Sigmoid colon (tissue), 4 donors: ENCODE data around the gene PSAT1.

Experiments used
- CTCF ChIP-seq, 4 experiments: fragments of 450-650 bp in 3 of 4; fragments of 200-600 bp in 1 of 4; IDR thresholded peaks; one replicate each; pipeline ENCODE4 v1.5.1; 2016 to 2019; ENCODE audit warnings: antibody characterized with exemption in 4 of 4, mild to moderate bottlenecking in 3 of 4, moderate library complexity in 2 of 4
- POLR2AphosphoS5 ChIP-seq, 4 donors: sonication (generic); formaldehyde crosslinking; IDR thresholded peaks; one replicate each; pipeline ENCODE4 v1.6.1; 2017; ENCODE audit warnings: antibody characterized with exemption in 4 of 4

GRCh38 chr9:78248635-78249034, 48.3 kb upstream of the PSAT1 start:
- TF ChIP-seq CTCF (IDR thresholded peaks at IDR 0.05) (no peak), POLR2AphosphoS5 (IDR thresholded peaks at IDR 0.05) (no peak)
